Measurements from ENCODE around the gene STX4.

Gene STX4

DNA sequence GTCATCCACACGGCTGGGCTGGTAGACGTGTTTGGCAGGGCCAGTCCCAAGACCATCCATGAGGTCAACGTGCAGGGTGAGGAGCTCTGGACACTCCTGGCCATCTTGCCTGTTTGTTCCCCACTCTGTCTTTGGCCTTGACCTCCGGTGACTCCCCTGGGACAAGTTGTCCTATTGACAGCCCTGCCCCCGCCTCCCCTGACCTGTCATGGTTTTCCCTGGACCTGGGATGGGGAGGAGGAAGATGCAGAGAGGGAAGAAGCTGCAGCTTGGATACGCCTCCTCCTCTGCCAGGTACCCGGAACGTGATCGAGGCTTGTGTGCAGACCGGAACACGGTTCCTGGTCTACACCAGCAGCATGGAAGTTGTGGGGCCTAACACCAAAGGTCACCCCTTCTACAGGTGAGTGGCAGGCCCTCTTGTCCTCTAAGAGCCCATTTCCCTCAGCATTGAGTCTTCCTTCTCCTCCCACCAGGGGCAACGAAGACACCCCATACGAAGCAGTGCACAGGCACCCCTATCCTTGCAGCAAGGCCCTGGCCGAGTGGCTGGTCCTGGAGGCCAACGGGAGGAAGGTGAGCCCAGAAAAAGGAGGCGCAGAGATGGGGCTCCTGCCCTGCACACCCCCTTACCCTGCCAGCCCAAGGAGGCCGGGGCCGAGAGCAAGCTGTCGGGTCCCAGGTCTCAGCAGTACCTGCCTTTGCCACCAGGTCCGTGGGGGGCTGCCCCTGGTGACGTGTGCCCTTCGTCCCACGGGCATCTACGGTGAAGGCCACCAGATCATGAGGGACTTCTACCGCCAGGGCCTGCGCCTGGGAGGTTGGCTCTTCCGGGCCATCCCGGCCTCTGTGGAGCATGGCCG, 47.0 kb upstream of the STX4 start:
- no peak for TF ChIP-seq CTCF (IDR thresholded peaks at IDR 0.05; ENCODE audit: insufficient read depth, low read length, missing control alignments)
- no peak overlapping the region for H3K4me3 ChIP-seq (ENCODE audit: low read depth, low read length)
- no peak for DNase-seq (ENCODE audit: low read depth, low spot score)
- ChIA-PET POLR2A (interaction anchor here (1.1 to 2.2 kb wide), 10 partner anchors 8 to 457 kb away, joined by 3 to 15 read pairs (median 4); partner anchors contain the start of genes FUS, KAT8, ZNF646 and ZNF668), CTCF (interaction anchor here (1.1 to 7.8 kb wide), 21 partner anchors 9 to 882 kb away, joined by 3 to 141 read pairs (median 14); partner anchors contain the start of genes ARMC5, PRSS53, VKORC1 and ZNF646)

DNA sequence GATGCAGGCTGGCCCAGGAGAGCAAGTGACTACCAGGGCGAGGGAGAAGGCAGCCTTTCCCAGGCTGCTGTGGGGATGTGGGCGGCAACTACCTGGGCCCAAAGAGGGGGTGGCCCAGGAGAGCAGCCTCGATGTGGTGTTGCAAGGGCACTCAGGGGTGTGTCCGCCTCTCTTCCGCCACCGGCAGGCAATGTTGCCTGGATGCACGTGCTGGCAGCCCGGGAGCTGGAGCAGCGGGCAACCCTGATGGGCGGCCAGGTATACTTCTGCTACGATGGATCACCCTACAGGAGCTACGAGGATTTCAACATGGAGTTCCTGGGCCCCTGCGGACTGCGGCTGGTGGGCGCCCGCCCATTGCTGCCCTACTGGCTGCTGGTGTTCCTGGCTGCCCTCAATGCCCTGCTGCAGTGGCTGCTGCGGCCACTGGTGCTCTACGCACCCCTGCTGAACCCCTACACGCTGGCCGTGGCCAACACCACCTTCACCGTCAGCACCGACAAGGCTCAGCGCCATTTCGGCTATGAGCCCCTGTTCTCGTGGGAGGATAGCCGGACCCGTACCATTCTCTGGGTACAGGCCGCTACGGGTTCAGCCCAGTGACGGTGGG, 45.7 kb upstream of the STX4 start:
- TF ChIP-seq CTCF (IDR thresholded peaks at IDR 0.05; ENCODE audit: insufficient read depth, low read length, missing control alignments), result no peak
- no peak overlapping the region for H3K4me3 ChIP-seq (ENCODE audit: low read depth, low read length)
- no peak for DNase-seq (ENCODE audit: low read depth, low spot score)
- ChIA-PET CTCF (interaction anchor here (1.6 to 7.8 kb wide), 3 partner anchors 21 to 455 kb away, joined by 5 to 141 read pairs (median 98); partner anchors contain the start of genes PRSS53, VKORC1 and ZNF843), POLR2A (no interaction called here)

GRCh38 chr16:30989469-30990047, 43.8 kb upstream of the STX4 start:
- no peak for DNase-seq (ENCODE audit: low read depth, low spot score)
- TF ChIP-seq CTCF (IDR thresholded peaks at IDR 0.05; ENCODE audit: insufficient read depth, low read length, missing control alignments), result no peak
- H3K4me3 ChIP-seq (ENCODE audit: low read depth, low read length), result no peak overlapping the region
- POLR2A ChIA-PET, result no interaction called here
- CTCF ChIA-PET, result no interaction called here

DNA sequence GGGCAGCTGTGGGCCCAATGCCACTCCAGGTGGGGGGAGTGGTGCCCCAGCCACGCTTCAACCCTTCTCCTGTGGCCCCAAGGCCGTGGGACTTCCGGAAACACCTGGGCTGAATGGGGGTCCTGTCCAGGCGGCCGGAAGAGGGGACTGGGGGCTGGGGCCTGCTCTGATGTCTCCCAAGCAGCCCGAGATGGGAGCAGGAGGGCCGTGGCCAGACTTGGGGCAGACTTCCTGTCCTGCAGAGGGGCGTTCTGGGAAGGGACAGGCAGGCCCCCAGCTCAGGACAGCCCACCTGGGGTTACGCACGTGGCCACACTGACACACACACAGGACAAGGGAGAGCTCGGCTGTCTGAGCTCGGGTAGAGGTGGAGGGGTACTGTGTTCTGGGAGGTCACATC, 43.3 kb upstream of the STX4 start:
- no peak overlapping the region for H3K4me3 ChIP-seq (ENCODE audit: low read depth, low read length)
- ChIA-PET POLR2A (no interaction called here), CTCF (no interaction called here)
- DNase-seq (ENCODE audit: low read depth, low spot score), result no peak
- TF ChIP-seq CTCF (IDR thresholded peaks at IDR 0.05; ENCODE audit: insufficient read depth, low read length, missing control alignments), result no peak

GRCh38 chr16:30991052-30991451, 42.3 kb upstream of the STX4 start:
- ChIA-PET CTCF (interaction anchor here (1.7 kb wide), 1 partner anchor 151 kb away, joined by 5 read pairs; no protein-coding TSS in a partner anchor), POLR2A (no interaction called here)

More at GRCh38 chr16:30991052-30991451, 42.3 kb upstream of the STX4 start:
- no peak for DNase-seq (ENCODE audit: low read depth, low spot score)
- TF ChIP-seq CTCF (IDR thresholded peaks at IDR 0.05; ENCODE audit: insufficient read depth, low read length, missing control alignments), result no peak
- no peak overlapping the region for H3K4me3 ChIP-seq (ENCODE audit: low read depth, low read length)
